Activated CD4-positive, alpha-beta T cell treated with anti-CD3 and anti-CD28 coated beads, Interleukin-2, amount 10 ng/mL, durations not matched to agents 7 days and 5 days (primary cell): Measurements from ENCODE around the gene PDXDC1. TPM values are rescaled to one million over a fixed set of nuclear protein-coding genes. Genes with fewer than 3 reads are reported as not detected.
"Not testable (repeated sequence)": the region's sequence is repeated elsewhere in the genome, so short reads cannot be mapped to it uniquely, and the experiment has no call there.

ENCODE experiments used
- CTCF ChIA-PET: fragments of 350-600 bp; sonication (Branson Sonifier 250); formaldehyde crosslinking; loops from one replicate; lab custom pipeline; 2021; ENCODE audit warnings: antibody characterized with exemption; lab: Charles Lee
- POLR2A ChIA-PET: fragments of 350-600 bp; sonication (Branson Sonifier 250); formaldehyde crosslinking; loops from one replicate; lab custom pipeline; 2021; ENCODE audit warnings: antibody characterized with exemption; lab: Charles Lee
- DNase-seq: peaks from one replicate; pipeline ENCODE4 v3.0.0-alpha.2; 2020
- H3K27ac Mint-ChIP-seq: one replicate; pipeline ENCODE4 v1.8.0; 2021; ENCODE audit warnings: mild to moderate bottlenecking, moderate library complexity, mixed read lengths
- H3K27me3 Mint-ChIP-seq: one replicate; pipeline ENCODE4 v1.8.0; 2021; ENCODE audit warnings: mixed read lengths
- H3K36me3 Mint-ChIP-seq: one replicate; pipeline ENCODE4 v1.8.0; 2021; ENCODE audit warnings: low read depth, mixed read lengths
- H3K4me1 Mint-ChIP-seq: one replicate; pipeline ENCODE4 v1.8.0; 2021; ENCODE audit warnings: mixed read lengths
- H3K4me3 Mint-ChIP-seq: one replicate; pipeline ENCODE4 v1.8.0; 2021; ENCODE audit warnings: mild to moderate bottlenecking, moderate library complexity, mixed read lengths
- H3K9me3 Mint-ChIP-seq: one replicate; pipeline ENCODE4 v1.8.0; 2021; ENCODE audit warnings: mixed read lengths
- total RNA-seq, 2 experiments: library from RNA; stranded (reverse); gene quantifications; one replicate each; pipeline ENCODE4 v1.2.3, GENCODE V29; 2021

Gene PDXDC1
- total RNA-seq, 2 experiments from 2014 or later, result 49.2 to 53.3 TPM

GRCh38 chr16:15041271-15042004 lies 66.6 kb downstream of the PDXDC1 start:
- Mint-ChIP-seq H3K4me3 (no peak overlapping the region), H3K9me3 (no peaks in the 10 kb centered on the region), H3K27me3 (no peaks in the 10 kb centered on the region), H3K36me3 (peaks cover 46% of the 10 kb centered on the region), H3K4me1 (peaks cover 2% of the 10 kb centered on the region), H3K27ac (no peak overlapping the region)
- no peak for DNase-seq
- ChIA-PET POLR2A (no interaction called here), CTCF (interaction anchor here (1.0 to 1.5 kb wide), 3 partner anchors 8 to 9 kb away, joined by 3 to 4 read pairs (median 3); no protein-coding TSS in a partner anchor)

DNA sequence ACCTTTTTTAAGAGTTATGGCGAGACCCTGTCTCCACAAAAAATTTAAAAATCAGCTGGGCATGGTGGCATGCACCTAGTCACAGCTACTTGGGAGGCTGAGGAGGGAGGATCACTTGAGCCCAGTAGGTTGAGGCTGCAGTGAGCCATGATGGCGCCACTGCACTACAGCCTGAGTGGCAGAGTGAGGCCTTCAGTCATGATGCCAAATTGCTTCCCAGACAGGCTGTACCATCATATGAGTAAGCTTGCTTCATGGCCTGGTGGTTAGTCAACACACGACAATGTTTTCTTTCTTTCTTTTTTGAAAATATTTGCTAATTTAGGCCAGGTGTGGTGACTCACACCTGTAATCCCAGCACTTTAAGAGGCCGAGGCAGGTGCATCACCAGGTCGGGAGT lies 68.5 kb downstream of the PDXDC1 start:
- DNase-seq, result no peak
- peaks cover 40% of the 10 kb centered on the region for H3K36me3 Mint-ChIP-seq
- no peak overlapping the region for H3K4me3 Mint-ChIP-seq
- ChIA-PET POLR2A (no interaction called here), CTCF (no interaction called here)
- no peaks in the 10 kb centered on the region for H3K9me3 Mint-ChIP-seq
- H3K27ac Mint-ChIP-seq, result no peak overlapping the region
- no peaks in the 10 kb centered on the region for H3K27me3 Mint-ChIP-seq
- H3K4me1 Mint-ChIP-seq, result no peaks in the 10 kb centered on the region

DNA sequence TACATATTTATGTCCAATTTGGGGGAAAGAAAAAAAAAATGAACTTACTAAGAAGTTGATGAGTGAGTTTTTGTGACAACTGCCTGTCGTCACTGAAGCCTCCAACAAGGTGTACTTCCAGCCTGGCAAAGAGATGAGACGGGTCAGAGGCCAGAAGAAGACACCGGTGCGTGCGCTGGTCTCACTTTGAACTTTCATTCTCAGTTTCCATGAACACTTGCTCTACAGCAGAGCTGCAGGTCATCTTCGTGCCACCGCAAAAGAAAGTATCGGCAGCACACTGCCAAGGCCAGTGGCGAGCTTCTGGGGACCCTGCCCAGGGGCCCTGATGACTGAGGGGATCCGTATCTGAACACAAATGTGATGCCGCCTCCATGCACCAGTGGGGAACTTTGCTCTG lies 69.5 kb downstream of the PDXDC1 start:
- POLR2A ChIA-PET, result no interaction called here
- H3K4me1 Mint-ChIP-seq, result no peaks in the 10 kb centered on the region

GRCh38 chr16:15045270-15045669 lies 70.4 kb downstream of the PDXDC1 start:
- H3K4me1 Mint-ChIP-seq, result not testable (repeated sequence)

More for the DNA sequence above, 69.5 kb downstream of the PDXDC1 start:
- Mint-ChIP-seq H3K9me3 (no peaks in the 10 kb centered on the region), H3K4me3 (no peak overlapping the region), H3K36me3 (peaks cover 34% of the 10 kb centered on the region), H3K27ac (no peak overlapping the region), H3K27me3 (no peaks in the 10 kb centered on the region)
- CTCF ChIA-PET, result no interaction called here
- no peak for DNase-seq

GRCh38 chr16:15046692-15047376 lies 72.0 kb downstream of the PDXDC1 start:
- no peak overlapping the region for H3K27ac Mint-ChIP-seq
- H3K9me3 Mint-ChIP-seq, result no peaks in the 10 kb centered on the region
- ChIA-PET CTCF (no interaction called here), POLR2A (no interaction called here)
- no peak for DNase-seq
- H3K27me3 Mint-ChIP-seq, result no peaks in the 10 kb centered on the region
- peaks cover 21% of the 10 kb centered on the region for H3K36me3 Mint-ChIP-seq
- H3K4me3 Mint-ChIP-seq, result no peak overlapping the region
- H3K4me1 Mint-ChIP-seq, result peaks cover 6% of the 10 kb centered on the region

More at GRCh38 chr16:15045270-15045669, 70.4 kb downstream of the PDXDC1 start:
- CTCF ChIA-PET, H3K9me3 Mint-ChIP-seq, DNase-seq, H3K4me3 Mint-ChIP-seq, H3K27ac Mint-ChIP-seq, POLR2A ChIA-PET, H3K27me3 Mint-ChIP-seq: not testable (repeated sequence)
- H3K36me3 Mint-ChIP-seq, result peaks cover 26% of the 10 kb centered on the region

GRCh38 chr16:15049581-15050180 lies 74.9 kb downstream of the PDXDC1 start:
- POLR2A ChIA-PET, result no interaction called here
- no peak for DNase-seq
- Mint-ChIP-seq H3K27me3 (no peaks in the 10 kb centered on the region), H3K9me3 (no peaks in the 10 kb centered on the region), H3K27ac (no peak overlapping the region), H3K4me1 (peaks cover 19% of the 10 kb centered on the region), H3K36me3 (peaks cover 14% of the 10 kb centered on the region), H3K4me3 (no peak overlapping the region)
- CTCF ChIA-PET, result interaction anchor here (0.6 to 1.7 kb wide), 3 partner anchors 9 to 611 kb away, joined by 3 to 4 read pairs (median 3); no protein-coding TSS in a partner anchor

- Mint-ChIP-seq H3K4me1 (peaks cover 24% of the 10 kb centered on the region), H3K36me3 (peaks cover 17% of the 10 kb centered on the region)
- H3K4me3 Mint-ChIP-seq, H3K9me3 Mint-ChIP-seq, POLR2A ChIA-PET, H3K27ac Mint-ChIP-seq, DNase-seq, H3K27me3 Mint-ChIP-seq: not testable (repeated sequence)
- CTCF ChIA-PET, result interaction anchor here (1.0 to 1.7 kb wide), 3 partner anchors 10 to 17 kb away, joined by 3 to 4 read pairs (median 3); no protein-coding TSS in a partner anchor
Observed at GRCh38 chr16:15050440-15050839, 75.6 kb downstream of the PDXDC1 start.

DNA sequence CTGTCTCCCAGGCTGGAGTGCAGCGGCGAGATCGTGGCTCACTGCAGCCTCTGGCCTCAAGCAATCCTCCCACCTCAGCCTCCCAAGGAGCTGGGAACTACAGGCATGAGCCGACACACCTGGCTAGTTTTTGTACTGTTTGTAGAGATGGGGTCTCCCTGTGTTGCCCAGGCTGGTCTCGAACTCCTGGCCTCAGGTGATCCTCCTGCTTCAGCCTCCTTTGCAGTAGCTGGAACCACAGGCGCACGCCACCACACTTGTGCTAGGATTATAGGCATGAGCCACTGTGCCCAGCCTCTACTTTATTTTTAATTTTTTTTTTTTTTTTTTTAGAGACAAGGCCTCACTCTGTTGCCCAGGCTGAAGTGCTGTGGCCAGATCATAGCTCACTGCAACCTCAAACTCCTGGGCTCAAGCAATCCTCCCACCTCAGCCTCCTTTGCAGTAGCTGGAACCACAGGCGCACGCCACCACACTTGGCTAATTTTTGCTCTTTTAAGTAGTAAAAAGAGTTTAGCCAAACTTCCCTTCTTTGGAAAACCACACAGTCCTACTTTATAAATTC lies 76.6 kb downstream of the PDXDC1 start:
- no peak for DNase-seq
- Mint-ChIP-seq H3K27me3 (no peaks in the 10 kb centered on the region), H3K36me3 (peaks cover 12% of the 10 kb centered on the region), H3K4me1 (peaks cover 24% of the 10 kb centered on the region), H3K27ac (no peak overlapping the region), H3K9me3 (no peaks in the 10 kb centered on the region), H3K4me3 (no peak overlapping the region)
- ChIA-PET CTCF (interaction anchor here (0.6 kb wide), 1 partner anchor 43 kb away, joined by 3 read pairs; no protein-coding TSS in a partner anchor), POLR2A (no interaction called here)

- Mint-ChIP-seq H3K27ac (no peak overlapping the region), H3K9me3 (no peaks in the 10 kb centered on the region), H3K36me3 (peaks cover 5% of the 10 kb centered on the region), H3K27me3 (no peaks in the 10 kb centered on the region), H3K4me3 (no peak overlapping the region), H3K4me1 (peaks cover 27% of the 10 kb centered on the region)
- ChIA-PET CTCF (interaction anchor here (0.9 kb wide), 1 partner anchor 14 kb away, joined by 3 read pairs; no protein-coding TSS in a partner anchor), POLR2A (no interaction called here)
- DNase-seq, result no peak
Observed at GRCh38 chr16:15052747-15053476, 78.1 kb downstream of the PDXDC1 start.

DNA sequence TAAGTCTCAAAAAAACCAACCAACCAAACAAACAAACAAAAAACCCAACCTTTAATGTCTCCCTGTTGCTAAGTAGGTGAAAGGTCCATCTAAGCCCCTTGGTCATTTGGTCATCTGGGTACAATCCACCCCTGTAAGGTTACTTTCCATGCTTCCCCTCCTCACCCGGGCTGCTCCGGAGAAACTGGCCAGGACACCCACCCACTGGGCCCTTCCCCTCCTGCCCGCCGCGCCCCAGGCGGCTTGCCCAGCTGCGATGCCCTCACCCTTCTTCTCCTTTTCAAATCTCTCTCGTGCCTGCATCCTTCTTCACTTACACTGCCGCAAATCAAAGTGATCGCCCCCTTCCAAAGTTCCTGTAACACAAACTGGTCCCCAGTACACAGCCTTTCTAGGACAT lies 79.1 kb downstream of the PDXDC1 start:
- Mint-ChIP-seq H3K27ac (no peak overlapping the region), H3K36me3 (peaks cover 9% of the 10 kb centered on the region), H3K4me3 (peak overlapping the region; percentile 88), H3K27me3 (no peaks in the 10 kb centered on the region), H3K4me1 (peaks cover 27% of the 10 kb centered on the region), H3K9me3 (no peaks in the 10 kb centered on the region)
- CTCF ChIA-PET, result no interaction called here
- POLR2A ChIA-PET, result no interaction called here
- no peak for DNase-seq

GRCh38 chr16:15054357-15055140 lies 79.7 kb downstream of the PDXDC1 start:
- H3K4me3 Mint-ChIP-seq, result peak overlapping the region; percentile 88
- H3K27me3 Mint-ChIP-seq, result no peaks in the 10 kb centered on the region
- peak overlapping the region; percentile 87 for H3K27ac Mint-ChIP-seq
- no peak for DNase-seq
- ChIA-PET POLR2A (no interaction called here), CTCF (interaction anchor here (1.0 kb wide), 1 partner anchor 18 kb away, joined by 3 read pairs; no protein-coding TSS in a partner anchor)
- no peaks in the 10 kb centered on the region for H3K9me3 Mint-ChIP-seq
- H3K36me3 Mint-ChIP-seq, result peaks cover 9% of the 10 kb centered on the region
- peaks cover 26% of the 10 kb centered on the region for H3K4me1 Mint-ChIP-seq
